Activated CD8-positive, alpha-beta T cell treated with anti-CD3 and anti-CD28 coated beads, Interleukin-2, amount 10 ng/mL, durations not matched to agents 7 days and 5 days (primary cell): Measurements from ENCODE around the gene COLEC12. TPM values are rescaled to one million over a fixed set of nuclear protein-coding genes. Genes with fewer than 3 reads are reported as not detected.
"Not testable (repeated sequence)": the region's sequence is repeated elsewhere in the genome, so short reads cannot be mapped to it uniquely, and the experiment has no call there.

Source experiments
- ATAC-seq: fragments of 150-1000 bp; cut with Tn5 transposase; one replicate; pipeline ENCODE4 v1.10.0; 2021; ENCODE audit warnings: moderate library complexity
- CTCF ChIA-PET: fragments of 350-600 bp; sonication (Branson Sonifier 250); formaldehyde crosslinking; loops from one replicate; lab custom pipeline; 2021; ENCODE audit warnings: antibody characterized with exemption; lab: Charles Lee
- POLR2A ChIA-PET: fragments of 350-600 bp; sonication (Branson Sonifier 250); formaldehyde crosslinking; loops from one replicate; lab custom pipeline; 2021; ENCODE audit warnings: antibody characterized with exemption; lab: Charles Lee
- DNase-seq: peaks from one replicate; pipeline ENCODE4 v3.0.0-alpha.2; 2020
- H3K27ac Mint-ChIP-seq: one replicate; pipeline ENCODE4 v1.8.0; 2021; ENCODE audit warnings: mild to moderate bottlenecking, mixed read lengths
- H3K27me3 Mint-ChIP-seq: one replicate; pipeline ENCODE4 v1.8.0; 2021; ENCODE audit warnings: low read depth, mixed read lengths
- H3K36me3 Mint-ChIP-seq: one replicate; pipeline ENCODE4 v1.8.0; 2021; ENCODE audit warnings: low read depth, mixed read lengths
- H3K4me1 Mint-ChIP-seq: one replicate; pipeline ENCODE4 v1.8.0; 2021; ENCODE audit warnings: low read depth, mixed read lengths
- H3K4me3 Mint-ChIP-seq: one replicate; pipeline ENCODE4 v1.8.0; 2021; ENCODE audit warnings: mild to moderate bottlenecking, mixed read lengths
- H3K9me3 Mint-ChIP-seq: one replicate; pipeline ENCODE4 v1.8.0; 2022; ENCODE audit warnings: mixed read lengths; ENCODE audit not compliant: insufficient read depth
- total RNA-seq, 2 experiments: library from RNA; stranded (reverse); gene quantifications; one replicate each; pipeline ENCODE4 v1.2.3, GENCODE V29; 2021

Gene COLEC12
- total RNA-seq, 2 experiments from 2014 or later: not detected

DNA sequence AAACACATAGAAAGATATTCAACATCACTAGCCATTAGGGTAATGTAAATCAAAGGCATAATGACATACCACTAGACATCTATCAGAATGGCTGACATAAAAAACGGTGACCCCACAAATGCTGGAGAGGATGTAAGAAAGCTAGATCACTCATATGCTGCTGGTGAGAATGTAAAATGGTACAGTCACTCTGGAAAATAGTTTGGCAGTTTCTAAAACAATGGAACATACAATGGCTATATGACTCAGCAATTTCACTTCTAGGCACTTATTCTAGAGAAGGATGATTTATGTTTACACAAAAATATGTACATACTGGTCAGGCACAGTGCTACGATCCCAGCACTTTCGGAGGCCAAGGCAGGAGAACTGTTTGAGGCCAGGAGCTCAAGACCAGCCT, 87.3 kb downstream of the COLEC12 start:
- POLR2A ChIA-PET: no interaction called here
- DNase-seq: no peak
- no peak overlapping the region for H3K4me3 Mint-ChIP-seq
- CTCF ChIA-PET: no interaction called here
- ATAC-seq: no peak
- no peaks in the 10 kb centered on the region for H3K36me3 Mint-ChIP-seq
- no peaks in the 10 kb centered on the region for H3K4me1 Mint-ChIP-seq
- no peaks in the 10 kb centered on the region for H3K9me3 Mint-ChIP-seq
- peaks cover 8% of the 10 kb centered on the region for H3K27me3 Mint-ChIP-seq
- no peak overlapping the region for H3K27ac Mint-ChIP-seq

DNA sequence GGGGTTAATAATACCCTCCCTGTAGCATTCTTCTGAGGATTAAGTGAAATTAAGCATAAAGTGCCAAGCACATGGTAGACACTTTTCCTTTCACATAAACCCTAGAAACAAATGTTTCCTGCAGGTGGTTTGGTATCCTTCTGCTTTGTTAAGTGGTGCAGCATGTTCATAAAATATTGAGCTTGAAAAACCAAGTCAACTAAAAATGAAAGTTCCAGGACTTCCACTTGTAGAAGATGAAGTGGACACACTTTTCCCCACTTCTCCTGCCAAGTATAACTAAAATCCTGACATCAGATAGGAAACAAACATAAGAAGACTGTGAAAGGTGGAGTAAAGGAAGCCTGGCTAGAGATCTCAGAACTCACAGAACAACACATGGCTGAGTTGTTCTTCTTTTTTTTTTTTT, 90.5 kb downstream of the COLEC12 start:
- ChIA-PET CTCF (no interaction called here), POLR2A (no interaction called here)
- Mint-ChIP-seq H3K9me3 (peaks cover 5% of the 10 kb centered on the region), H3K27me3 (peaks cover 8% of the 10 kb centered on the region), H3K36me3 (no peaks in the 10 kb centered on the region), H3K27ac (no peak overlapping the region), H3K4me1 (no peaks in the 10 kb centered on the region), H3K4me3 (no peak overlapping the region)
- DNase-seq (no peak), ATAC-seq (no peak)

DNA sequence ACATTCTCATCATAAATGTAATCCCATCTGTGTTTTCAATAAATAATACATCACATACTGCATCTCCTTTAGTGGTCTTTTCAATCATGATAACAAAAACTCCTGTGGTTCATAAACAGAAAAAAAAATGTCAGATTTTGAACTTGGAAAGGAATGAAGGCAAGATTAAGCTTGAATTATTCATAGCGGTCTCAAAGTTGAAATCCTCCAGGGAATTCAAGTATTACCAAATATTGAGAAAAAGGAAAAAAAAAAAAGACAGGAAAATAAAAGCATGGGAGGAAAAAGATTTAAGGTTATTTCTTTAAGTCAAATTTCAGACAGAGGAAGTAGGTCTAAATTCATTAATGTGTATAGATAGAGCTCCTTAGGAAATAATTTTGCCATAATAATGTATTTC, 92.1 kb downstream of the COLEC12 start:
- DNase-seq (no peak), ATAC-seq (no peak)
- Mint-ChIP-seq H3K4me1 (no peaks in the 10 kb centered on the region), H3K27me3 (peaks cover 8% of the 10 kb centered on the region), H3K9me3 (peaks cover 6% of the 10 kb centered on the region), H3K27ac (no peak overlapping the region), H3K4me3 (no peak overlapping the region), H3K36me3 (no peaks in the 10 kb centered on the region)
- ChIA-PET POLR2A (no interaction called here), CTCF (no interaction called here)

DNA sequence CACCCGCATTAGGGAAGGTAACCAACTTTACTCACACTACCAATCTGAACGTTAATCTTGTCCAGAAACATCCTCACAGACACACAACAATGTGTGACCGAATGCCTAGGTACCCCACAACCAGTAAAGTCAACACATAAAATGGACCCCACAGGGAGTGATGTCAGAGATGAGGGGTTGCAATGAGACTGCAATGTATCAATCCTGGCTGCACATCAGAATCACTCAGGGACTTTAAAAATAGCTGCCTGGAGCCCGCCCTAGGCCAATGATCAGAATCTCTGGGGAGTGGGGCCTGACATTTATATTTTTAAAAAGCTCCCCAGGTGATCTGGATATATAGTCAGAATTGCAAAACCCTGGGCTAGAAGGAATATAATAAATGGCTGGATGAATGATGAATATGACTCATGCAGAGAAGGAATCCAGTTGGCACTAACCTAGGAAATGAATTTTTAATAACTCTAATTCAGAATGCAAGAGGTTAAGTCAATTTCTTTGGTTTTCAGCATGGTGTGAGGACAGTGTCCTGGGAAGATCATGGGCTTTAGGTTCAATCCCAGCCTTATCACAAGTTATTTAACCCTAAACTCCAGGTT, 92.8 kb downstream of the COLEC12 start:
- ATAC-seq: no peak

DNA sequence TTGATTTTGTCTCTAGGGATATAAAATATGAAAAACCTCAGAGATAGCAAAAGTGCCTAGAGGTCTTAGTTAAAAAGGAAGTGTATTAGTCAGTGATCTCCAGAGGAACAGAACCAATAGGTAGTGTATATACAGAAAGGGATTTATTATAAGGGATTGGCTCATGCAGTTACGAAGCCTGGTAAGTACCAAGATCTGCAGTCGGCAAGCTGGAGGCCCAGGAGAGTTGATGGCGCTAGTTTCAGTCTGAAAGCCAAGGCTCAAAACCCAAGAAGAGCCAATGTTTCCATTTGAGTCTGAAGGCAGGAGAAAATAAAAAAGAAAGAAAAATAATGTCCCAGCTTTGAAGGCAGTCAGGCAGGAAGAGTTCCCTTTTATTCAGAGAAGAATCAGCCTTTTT, 93.3 kb downstream of the COLEC12 start:
- ChIA-PET POLR2A (no interaction called here), CTCF (no interaction called here)
- peaks cover 4% of the 10 kb centered on the region for H3K27me3 Mint-ChIP-seq
- H3K36me3 Mint-ChIP-seq: no peaks in the 10 kb centered on the region
- ATAC-seq: no peak
- H3K4me1 Mint-ChIP-seq: no peaks in the 10 kb centered on the region
- no peak overlapping the region for H3K27ac Mint-ChIP-seq
- DNase-seq: no peak
- H3K4me3 Mint-ChIP-seq: no peak overlapping the region
- peaks cover 6% of the 10 kb centered on the region for H3K9me3 Mint-ChIP-seq

More for the DNA sequence above, 92.8 kb downstream of the COLEC12 start:
- H3K27ac Mint-ChIP-seq: no peak overlapping the region
- peaks cover 6% of the 10 kb centered on the region for H3K9me3 Mint-ChIP-seq
- H3K4me3 Mint-ChIP-seq: no peak overlapping the region
- CTCF ChIA-PET: no interaction called here
- DNase-seq: no peak
- H3K4me1 Mint-ChIP-seq: no peaks in the 10 kb centered on the region
- POLR2A ChIA-PET: no interaction called here
- peaks cover 4% of the 10 kb centered on the region for H3K27me3 Mint-ChIP-seq
- H3K36me3 Mint-ChIP-seq: no peaks in the 10 kb centered on the region

DNA sequence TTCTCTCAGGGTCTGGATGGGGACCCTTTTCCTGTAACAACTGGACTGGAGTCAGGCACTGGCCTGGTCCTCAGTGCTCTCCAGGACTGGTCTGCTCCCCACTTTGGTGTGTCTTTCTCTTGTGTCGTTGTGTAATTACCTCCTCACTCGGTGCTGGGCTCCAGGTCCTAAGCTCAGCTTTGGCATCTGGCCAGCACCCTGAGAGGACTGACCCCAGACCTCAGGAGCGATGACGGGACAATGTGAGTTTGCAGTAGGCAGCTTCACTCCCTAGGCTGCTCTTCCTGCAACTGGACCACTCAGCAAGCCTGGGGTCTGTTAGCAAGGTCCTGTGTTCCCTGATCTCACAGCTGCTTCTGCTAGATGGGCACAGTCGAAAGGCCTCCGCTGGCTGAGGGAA, 93.8 kb downstream of the COLEC12 start:
- no peak for DNase-seq
- Mint-ChIP-seq H3K4me1 (no peaks in the 10 kb centered on the region), H3K27ac (no peak overlapping the region), H3K36me3 (no peaks in the 10 kb centered on the region), H3K9me3 (peaks cover 6% of the 10 kb centered on the region), H3K4me3 (no peak overlapping the region), H3K27me3 (peaks cover 4% of the 10 kb centered on the region)
- ChIA-PET POLR2A (no interaction called here), CTCF (no interaction called here)
- no peak for ATAC-seq

DNA sequence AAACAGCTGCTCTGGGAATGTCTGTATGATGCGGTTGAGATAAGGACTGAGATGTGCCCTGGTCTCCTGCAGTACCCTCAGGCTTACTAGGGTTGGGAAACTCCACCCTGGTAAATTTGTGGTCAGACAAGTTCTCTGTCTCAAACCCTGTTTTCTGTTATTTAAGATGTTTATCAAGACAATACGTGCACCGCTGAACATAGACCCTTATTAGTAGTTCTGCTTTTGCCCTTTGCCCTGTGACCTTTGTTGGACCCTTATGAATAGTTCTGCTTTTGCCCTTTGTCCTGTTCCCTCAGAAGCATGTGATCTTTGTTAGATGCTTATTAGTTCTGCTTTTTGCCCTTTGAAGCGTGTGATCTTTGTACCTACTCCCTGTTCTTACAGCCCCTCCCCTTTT, 95.5 kb downstream of the COLEC12 start:
- CTCF ChIA-PET, H3K36me3 Mint-ChIP-seq, DNase-seq, H3K4me1 Mint-ChIP-seq, H3K9me3 Mint-ChIP-seq, H3K4me3 Mint-ChIP-seq, ATAC-seq, H3K27me3 Mint-ChIP-seq, H3K27ac Mint-ChIP-seq, POLR2A ChIA-PET: not testable (repeated sequence)

DNA sequence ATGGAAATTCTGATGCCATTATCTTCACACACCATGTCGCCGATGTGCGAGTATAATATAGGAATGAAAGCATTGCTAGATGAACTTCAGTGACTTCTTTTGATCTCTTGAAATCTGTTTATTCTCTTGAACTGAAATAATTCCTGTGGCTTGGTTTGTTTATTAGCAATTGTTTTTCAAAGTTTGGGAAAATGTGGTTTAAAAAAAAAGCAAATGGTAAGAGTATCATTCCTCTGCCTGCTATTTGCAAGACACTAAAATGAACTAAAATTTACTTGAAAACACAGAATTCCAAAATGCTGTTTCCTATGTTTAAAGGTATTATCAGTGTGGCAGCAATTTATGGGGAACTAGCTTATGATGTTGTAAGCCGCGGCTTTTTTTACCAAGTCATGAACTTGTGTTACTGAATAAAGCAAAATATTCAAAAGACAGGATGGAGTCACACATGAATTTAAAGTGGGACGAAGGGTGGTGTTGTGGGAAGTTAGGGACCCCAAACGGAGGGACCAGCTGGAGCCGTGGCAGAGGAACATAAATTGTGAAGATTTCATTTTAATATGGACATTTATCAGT, 96.4 kb downstream of the COLEC12 start:
- ChIA-PET POLR2A (no interaction called here), CTCF (no interaction called here)
- no peak overlapping the region for H3K4me3 Mint-ChIP-seq
- no peaks in the 10 kb centered on the region for H3K4me1 Mint-ChIP-seq
- H3K27me3 Mint-ChIP-seq: peaks cover 3% of the 10 kb centered on the region
- H3K27ac Mint-ChIP-seq: no peak overlapping the region
- H3K9me3 Mint-ChIP-seq: peaks cover 6% of the 10 kb centered on the region
- DNase-seq (no peak), ATAC-seq (no peak)
- no peaks in the 10 kb centered on the region for H3K36me3 Mint-ChIP-seq

DNA sequence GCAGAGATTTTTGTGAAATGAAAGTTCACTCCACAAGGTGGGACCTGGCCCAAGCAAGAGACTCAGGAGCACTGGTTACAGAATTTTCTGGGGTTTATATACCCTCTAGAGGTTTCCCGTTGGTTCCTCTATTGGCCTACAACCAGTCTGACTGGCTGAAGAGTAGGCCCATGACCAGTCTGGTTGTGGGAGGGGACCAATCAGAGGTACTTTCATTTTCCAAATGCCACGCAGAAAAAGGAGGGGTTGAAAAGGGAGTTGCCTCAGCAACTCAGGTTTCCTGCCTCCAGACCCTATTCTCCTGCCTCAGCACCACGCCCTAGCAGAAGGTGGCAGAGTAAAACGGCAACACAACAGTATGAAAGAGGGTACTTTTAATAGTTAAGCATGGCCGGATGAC, 98.4 kb downstream of the COLEC12 start:
- Mint-ChIP-seq H3K27ac (no peak overlapping the region), H3K36me3 (no peaks in the 10 kb centered on the region), H3K27me3 (peaks cover 8% of the 10 kb centered on the region), H3K4me3 (no peak overlapping the region), H3K4me1 (no peaks in the 10 kb centered on the region), H3K9me3 (peaks cover 6% of the 10 kb centered on the region)
- ATAC-seq (no peak), DNase-seq (no peak)
- ChIA-PET CTCF (no interaction called here), POLR2A (no interaction called here)

DNA sequence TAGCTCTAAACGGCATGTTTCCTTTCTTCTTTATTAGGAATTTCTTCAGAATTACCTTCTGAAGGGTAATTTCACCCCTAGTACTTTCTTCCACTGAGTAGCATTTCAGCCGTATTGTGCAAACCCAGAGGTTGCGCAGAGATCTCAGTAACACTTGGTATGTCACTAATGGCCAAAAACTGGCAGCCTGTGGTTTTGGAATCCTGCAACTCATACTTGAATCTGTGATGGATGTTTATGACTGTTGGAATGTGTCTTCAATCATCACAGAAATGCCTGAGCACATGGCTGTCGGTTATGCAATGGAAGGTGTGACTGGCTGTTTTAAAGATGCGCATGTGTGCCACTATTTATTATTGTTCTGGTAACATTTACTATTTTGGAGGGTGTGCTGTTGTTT, 100.0 kb downstream of the COLEC12 start:
- no peak for ATAC-seq
- Mint-ChIP-seq H3K36me3 (no peaks in the 10 kb centered on the region), H3K9me3 (peaks cover 5% of the 10 kb centered on the region), H3K27ac (no peak overlapping the region), H3K4me1 (no peaks in the 10 kb centered on the region), H3K4me3 (no peak overlapping the region), H3K27me3 (peaks cover 17% of the 10 kb centered on the region)
- DNase-seq: no peak
- ChIA-PET CTCF (no interaction called here), POLR2A (no interaction called here)

DNA sequence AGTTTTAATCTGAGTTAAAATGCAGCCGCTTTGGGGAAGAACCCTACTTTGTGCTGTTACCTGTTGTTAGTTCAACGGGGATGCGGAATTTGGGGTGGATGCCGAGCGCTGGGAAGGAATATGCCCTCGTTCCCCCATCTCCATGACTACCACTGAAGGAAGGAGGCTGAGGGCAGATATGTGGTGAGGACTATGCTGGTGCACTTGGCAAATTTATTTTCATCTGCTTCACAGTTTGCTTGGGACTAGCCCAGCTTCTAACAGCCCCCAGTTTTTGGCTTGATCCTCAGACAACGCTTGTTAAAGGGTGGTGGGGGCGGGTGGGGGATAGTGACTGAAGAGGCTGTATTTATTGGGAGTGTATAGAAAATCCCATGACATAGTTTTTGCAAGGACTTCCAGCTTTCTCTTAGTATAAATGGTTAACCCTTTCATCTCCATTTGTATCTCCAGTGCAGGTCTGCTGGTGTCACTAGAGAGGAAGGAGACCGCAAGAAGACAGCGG, 100.8 kb downstream of the COLEC12 start:
- Mint-ChIP-seq H3K27me3 (peaks cover 17% of the 10 kb centered on the region), H3K36me3 (no peaks in the 10 kb centered on the region), H3K4me3 (no peak overlapping the region), H3K27ac (no peak overlapping the region), H3K4me1 (no peaks in the 10 kb centered on the region), H3K9me3 (no peaks in the 10 kb centered on the region)
- DNase-seq (no peak), ATAC-seq (no peak)
- CTCF ChIA-PET: no interaction called here
- POLR2A ChIA-PET: no interaction called here

DNA sequence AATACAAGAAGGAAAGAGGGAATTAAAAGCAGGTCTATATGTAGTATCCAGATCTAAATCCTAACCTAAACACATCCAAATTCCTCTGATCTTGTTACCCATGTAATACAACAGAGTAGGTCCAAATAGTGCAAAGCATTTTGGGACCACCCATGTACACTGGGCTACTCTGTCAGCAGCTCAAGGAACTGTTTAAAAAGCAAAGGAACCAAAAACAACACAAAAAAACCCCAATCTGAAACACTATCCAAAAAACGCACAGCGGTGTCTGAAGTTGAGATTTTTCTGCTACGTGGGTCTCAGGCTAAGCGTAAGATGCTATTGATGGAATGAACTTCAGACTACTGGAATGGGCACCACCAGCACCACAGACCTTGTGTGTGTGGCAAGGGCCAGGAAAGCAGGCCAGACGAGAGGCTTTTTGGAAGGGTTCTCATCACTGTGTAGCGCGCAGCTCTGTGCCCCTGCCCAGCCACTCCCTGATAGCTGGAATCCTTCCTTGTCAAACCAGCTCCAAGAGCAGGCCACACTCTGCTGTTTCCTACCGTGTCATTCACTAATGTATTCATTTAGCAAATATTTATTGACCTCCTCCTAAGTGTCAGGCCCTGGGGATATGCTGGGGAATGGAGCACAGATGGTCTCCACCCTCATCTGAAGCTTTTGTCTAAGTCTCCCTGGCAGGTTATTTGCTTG, 101.4 kb downstream of the COLEC12 start:
- H3K9me3 Mint-ChIP-seq: no peaks in the 10 kb centered on the region
- peaks cover 17% of the 10 kb centered on the region for H3K27me3 Mint-ChIP-seq
- ATAC-seq (no peak), DNase-seq (no peak)
- no peak overlapping the region for H3K27ac Mint-ChIP-seq
- H3K36me3 Mint-ChIP-seq: no peaks in the 10 kb centered on the region
- no peaks in the 10 kb centered on the region for H3K4me1 Mint-ChIP-seq
- H3K4me3 Mint-ChIP-seq: no peak overlapping the region
- CTCF ChIA-PET: no interaction called here
- POLR2A ChIA-PET: no interaction called here
